GM19193 (cell line): ENCODE measurements around the gene RCE1.

Experiments
- POLR2A ChIP-seq: IDR thresholded peaks from 4 replicates; pipeline ENCODE4 v1.6.1; 2011; ENCODE audit not compliant: insufficient read depth, insufficient read length; ENCODE audit errors: extremely low read depth

RCE1 gene

GRCh38 chr11:66868082-66868725 is 25.0 kb downstream of the RCE1 start:
- no peak for TF ChIP-seq POLR2A

- TF ChIP-seq POLR2A, result no peak
Measured at GRCh38 chr11:66868726-66869566, 25.7 kb downstream of the RCE1 start.

- no peak for TF ChIP-seq POLR2A
Measured at GRCh38 chr11:66869567-66869870, 26.3 kb downstream of the RCE1 start.

- TF ChIP-seq POLR2A, result no peak
Measured at GRCh38 chr11:66870131-66870530, 26.9 kb downstream of the RCE1 start.

GRCh38 chr11:66870616-66871520 is 27.6 kb downstream of the RCE1 start:
- TF ChIP-seq POLR2A, result no peak

GRCh38 chr11:66871521-66871901 is 28.3 kb downstream of the RCE1 start:
- TF ChIP-seq POLR2A, result no peak

GRCh38 chr11:66874232-66874631 is 31.0 kb downstream of the RCE1 start:
- TF ChIP-seq POLR2A, result no peak

GRCh38 chr11:66875378-66875777 is 32.1 kb downstream of the RCE1 start:
- TF ChIP-seq POLR2A, result no peak

- TF ChIP-seq POLR2A, result no peak
Measured at GRCh38 chr11:66877588-66878385, 34.5 kb downstream of the RCE1 start.

GRCh38 chr11:66878474-66878873 is 35.2 kb downstream of the RCE1 start:
- TF ChIP-seq POLR2A, result no peak

- no peak for TF ChIP-seq POLR2A
Measured at GRCh38 chr11:66879000-66879399, 35.8 kb downstream of the RCE1 start.

GRCh38 chr11:66879583-66879982 is 36.3 kb downstream of the RCE1 start:
- TF ChIP-seq POLR2A, result no peak

- TF ChIP-seq POLR2A, result no peak
Measured at GRCh38 chr11:66879999-66880398, 36.8 kb downstream of the RCE1 start.
